Calu3 (cell line): Measurements from ENCODE around the gene PEPD. TPM values are rescaled to one million over a fixed set of nuclear protein-coding genes. Genes with fewer than 3 reads are reported as not detected.
A peak's percentile ranks its signal among the peaks of the same experiment; 100 is the strongest.

Source experiments
- BruUV-seq: library from RNA; stranded (reverse); fragments of 400-500 nt; replicated peaks from 2 replicates; lab custom pipeline; 2021; lab: Mats Ljungman, UMichigan
- CTCF ChIA-PET: fragments of 300-600 bp; sonication (Branson Sonifier 250); formaldehyde crosslinking; loops from one replicate; lab custom pipeline; 2022; ENCODE audit warnings: antibody characterized with exemption; lab: Charles Lee
- DNase-seq: peaks from one replicate; pipeline ENCODE4 v3.0.0; 2022
- H3K27ac Mint-ChIP-seq: one replicate; pipeline ENCODE4 v1.8.0; 2022; ENCODE audit warnings: mixed read lengths; ENCODE audit not compliant: unreplicated experiment
- H3K27me3 Mint-ChIP-seq: one replicate; pipeline ENCODE4 v1.8.0; 2022; ENCODE audit warnings: mixed read lengths; ENCODE audit not compliant: unreplicated experiment
- H3K36me3 Mint-ChIP-seq: one replicate; pipeline ENCODE4 v1.8.0; 2022; ENCODE audit warnings: mild to moderate bottlenecking, moderate library complexity, mixed read lengths; ENCODE audit not compliant: insufficient read depth, unreplicated experiment
- H3K4me1 Mint-ChIP-seq: one replicate; pipeline ENCODE4 v1.8.0; 2022; ENCODE audit warnings: mild to moderate bottlenecking, low read depth, mixed read lengths; ENCODE audit not compliant: unreplicated experiment
- H3K4me3 Mint-ChIP-seq: one replicate; pipeline ENCODE4 v1.8.0; 2022; ENCODE audit warnings: mild to moderate bottlenecking, low read depth, moderate library complexity, mixed read lengths; ENCODE audit not compliant: unreplicated experiment
- H3K9me3 Mint-ChIP-seq: one replicate; pipeline ENCODE4 v1.8.0; 2022; ENCODE audit warnings: low read depth, mixed read lengths; ENCODE audit not compliant: unreplicated experiment
- CTCF ChIP-seq: fragments of 200-600 bp; IDR thresholded peaks from one replicate; pipeline ENCODE4 v1.8.0; 2022; ENCODE audit warnings: antibody characterized with exemption; ENCODE audit not compliant: unreplicated experiment
- intact Hi-C: fragments of 100-400 bp; cut with micrococcal nuclease; formaldehyde crosslinking; loops from one replicate; pipeline ENCODE4 v1.10.0; 2022; ENCODE audit not compliant: unreplicated experiment
- total RNA-seq: library from RNA; stranded (reverse); gene quantifications from 2 replicates; pipeline ENCODE4 v1.2.3, GENCODE V29; 2022

PEPD gene
- total RNA-seq, 1 experiment from 2014 or later: 65.5 TPM

- Mint-ChIP-seq H3K36me3 (peaks cover 48% of the 10 kb centered on the region), H3K4me3 (no peak overlapping the region), H3K9me3 (no peaks in the 10 kb centered on the region), H3K27me3 (no peaks in the 10 kb centered on the region), H3K4me1 (peaks cover 20% of the 10 kb centered on the region), H3K27ac (no peak overlapping the region)
- CTCF ChIA-PET: no interaction called here
- intact Hi-C loops: no loop called here
- no peak for TF ChIP-seq CTCF
- no TSS peak for BruUV-seq
- DNase-seq: no peak
Observed at GRCh38 chr19:33381101-33381500, 140.5 kb downstream of the PEPD start.

- no peak for TF ChIP-seq CTCF
- peaks cover 32% of the 10 kb centered on the region for H3K4me1 Mint-ChIP-seq
Observed at GRCh38 chr19:33379151-33379829, 142.3 kb downstream of the PEPD start.

GRCh38 chr19:33377586-33378475 is 143.8 kb downstream of the PEPD start:
- Mint-ChIP-seq H3K4me1 (peaks cover 32% of the 10 kb centered on the region), H3K27me3 (no peaks in the 10 kb centered on the region), H3K4me3 (no peak overlapping the region), H3K36me3 (peaks cover 74% of the 10 kb centered on the region), H3K27ac (peak overlapping the region; percentile 29), H3K9me3 (no peaks in the 10 kb centered on the region)
- no peak for TF ChIP-seq CTCF
- intact Hi-C loops: no loop called here
- CTCF ChIA-PET: interaction anchor here (0.8 kb wide), 1 partner anchor 201 kb away, joined by 3 read pairs; no protein-coding TSS in a partner anchor
- BruUV-seq: no TSS peak
- no peak for DNase-seq

More at GRCh38 chr19:33379151-33379829, 142.3 kb downstream of the PEPD start:
- BruUV-seq: no TSS peak
- intact Hi-C loops: no loop called here
- CTCF ChIA-PET: no interaction called here
- Mint-ChIP-seq H3K9me3 (no peaks in the 10 kb centered on the region), H3K4me3 (no peak overlapping the region), H3K27me3 (no peaks in the 10 kb centered on the region), H3K27ac (peak overlapping the region; percentile 29), H3K36me3 (peaks cover 66% of the 10 kb centered on the region)
- no peak for DNase-seq

GRCh38 chr19:33376941-33377557 is 144.5 kb downstream of the PEPD start:
- no peak for TF ChIP-seq CTCF
- CTCF ChIA-PET: interaction anchor here (0.8 to 1.2 kb wide), 3 partner anchors 120 to 200 kb away, joined by 3 to 6 read pairs (median 5); no protein-coding TSS in a partner anchor
- no TSS peak for BruUV-seq
- Mint-ChIP-seq H3K27ac (peak overlapping the region; percentile 42), H3K4me1 (peaks cover 32% of the 10 kb centered on the region), H3K36me3 (peaks cover 80% of the 10 kb centered on the region), H3K4me3 (peak overlapping the region; percentile 95), H3K9me3 (no peaks in the 10 kb centered on the region), H3K27me3 (no peaks in the 10 kb centered on the region)
- intact Hi-C loops: no loop called here
- DNase-seq: peak; percentile 33
